Fibroblast of skin of left biceps (primary cell): ENCODE measurements around the gene NTNG2.
A peak's percentile ranks its signal among the peaks of the same experiment; 100 is the strongest.

Source experiments
- DNase-seq, 2 experiments: peaks; one replicate each; pipeline ENCODE4 v3.0.0-alpha.2; 2013; ENCODE audit warnings: low read depth in 2 of 2

Gene NTNG2

DNA sequence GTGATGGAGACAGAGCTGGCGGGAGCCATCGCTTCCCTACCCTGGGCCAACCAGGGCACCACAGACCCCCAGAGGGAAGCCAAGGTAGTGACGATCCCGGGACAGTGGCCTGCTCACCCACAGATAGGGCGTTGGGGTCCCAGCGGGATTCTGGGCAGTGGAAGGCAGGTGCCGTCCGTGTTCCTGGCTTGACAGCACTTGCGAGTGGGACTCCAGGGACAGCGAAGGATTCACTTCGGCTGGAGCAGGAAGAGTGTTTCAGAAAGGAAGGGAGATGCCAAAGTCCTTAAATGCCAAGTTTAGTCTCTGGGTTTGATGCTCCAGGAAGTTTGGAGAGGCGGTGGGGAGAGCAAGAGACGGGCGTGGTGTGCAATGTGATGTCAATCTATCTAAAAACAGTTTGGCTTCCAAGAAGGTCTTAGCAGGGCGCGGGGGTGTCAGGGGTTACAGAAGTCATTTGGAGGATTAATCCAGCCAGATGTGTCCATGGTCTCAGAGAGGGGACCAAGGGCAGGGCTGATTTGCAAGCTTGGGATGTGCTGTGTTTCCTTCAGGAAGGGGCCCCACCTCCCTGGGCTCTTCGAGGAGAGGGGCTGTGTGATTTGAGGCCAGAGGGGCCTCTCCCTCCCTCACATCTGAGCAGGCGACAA, 74.9 kb downstream of the NTNG2 start:
- no peak for DNase-seq

DNA sequence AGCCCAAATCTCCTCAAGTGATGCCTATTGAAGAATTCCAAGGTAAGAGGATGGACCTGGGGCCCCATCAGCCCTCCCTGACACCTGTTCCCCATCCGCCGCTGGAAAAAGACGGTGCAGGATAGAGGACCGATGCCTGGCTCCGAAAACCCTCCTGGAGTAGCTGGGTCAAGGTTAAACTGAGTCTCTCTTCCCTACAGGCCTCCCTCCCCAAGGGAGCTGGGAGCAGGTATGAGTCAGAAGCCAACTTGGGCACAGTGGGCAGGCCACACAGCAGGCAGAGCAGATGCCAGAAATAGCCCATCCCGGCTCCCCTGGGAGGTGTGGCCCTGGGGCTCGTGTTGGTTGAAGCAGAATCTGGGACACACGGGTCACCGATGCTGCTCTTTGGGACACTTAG, 75.6 kb downstream of the NTNG2 start:
- DNase-seq: no peak

DNA sequence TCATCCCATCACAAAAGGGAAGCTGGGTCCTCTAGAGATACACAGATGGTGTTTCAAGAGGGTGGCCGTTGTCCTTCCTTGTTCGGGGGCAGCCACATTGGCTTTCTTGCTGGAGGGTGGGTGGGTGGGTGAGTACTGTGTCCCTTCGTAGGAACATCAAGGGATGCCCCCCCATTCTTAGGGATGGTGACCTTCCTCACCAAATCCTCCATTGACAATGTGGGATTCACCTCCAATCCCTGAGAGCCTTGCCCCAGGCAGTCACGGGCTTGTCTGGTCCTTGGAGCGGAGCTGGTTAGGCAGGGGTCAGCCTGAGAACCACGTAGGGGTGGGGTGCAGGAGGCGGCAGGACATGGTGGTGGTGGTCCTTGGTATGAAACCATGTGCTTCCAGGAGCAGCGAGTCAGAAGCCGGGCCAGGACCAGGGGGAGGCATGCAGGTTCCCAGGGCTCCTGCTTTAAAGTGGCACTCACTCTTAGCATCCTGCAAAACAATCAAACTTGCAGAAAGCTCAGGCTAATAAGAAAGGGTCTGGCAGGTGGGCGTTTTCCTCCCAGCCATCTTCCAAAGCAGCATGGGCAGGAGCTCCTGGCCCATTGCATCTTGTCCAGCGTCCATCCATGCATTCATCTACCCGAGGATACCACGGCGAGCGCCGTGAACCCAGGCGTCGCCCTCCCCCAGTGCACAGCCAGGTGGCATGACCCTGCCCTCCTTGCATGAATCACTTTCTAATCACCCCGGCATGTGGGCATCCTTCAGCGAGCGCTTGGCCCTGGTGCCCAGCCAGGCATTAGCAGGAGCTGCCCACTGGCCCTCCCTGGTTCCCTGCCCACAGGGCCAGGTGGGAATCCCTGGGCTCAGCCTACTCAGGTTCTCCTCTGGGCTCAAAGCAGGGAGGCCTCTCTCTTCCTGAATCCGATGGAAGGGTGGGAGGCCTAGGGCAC, 76.4 kb downstream of the NTNG2 start:
- DNase-seq: no peak

DNA sequence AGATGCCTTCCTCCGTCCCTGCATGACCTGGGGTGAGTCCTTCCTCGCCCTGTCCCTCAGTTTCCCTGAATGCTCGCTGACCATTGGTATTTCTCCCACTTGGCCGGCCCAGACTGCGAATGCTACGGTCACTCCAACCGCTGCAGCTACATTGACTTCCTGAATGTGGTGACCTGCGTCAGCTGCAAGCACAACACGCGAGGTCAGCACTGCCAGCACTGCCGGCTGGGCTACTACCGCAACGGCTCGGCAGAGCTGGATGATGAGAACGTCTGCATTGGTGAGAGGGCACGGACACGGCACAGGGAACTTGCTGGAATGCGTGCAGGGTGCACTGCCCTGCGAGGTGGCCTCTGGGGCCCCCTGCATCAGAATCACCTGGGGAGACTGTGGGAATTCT, 77.1 kb downstream of the NTNG2 start:
- no peak for DNase-seq

DNA sequence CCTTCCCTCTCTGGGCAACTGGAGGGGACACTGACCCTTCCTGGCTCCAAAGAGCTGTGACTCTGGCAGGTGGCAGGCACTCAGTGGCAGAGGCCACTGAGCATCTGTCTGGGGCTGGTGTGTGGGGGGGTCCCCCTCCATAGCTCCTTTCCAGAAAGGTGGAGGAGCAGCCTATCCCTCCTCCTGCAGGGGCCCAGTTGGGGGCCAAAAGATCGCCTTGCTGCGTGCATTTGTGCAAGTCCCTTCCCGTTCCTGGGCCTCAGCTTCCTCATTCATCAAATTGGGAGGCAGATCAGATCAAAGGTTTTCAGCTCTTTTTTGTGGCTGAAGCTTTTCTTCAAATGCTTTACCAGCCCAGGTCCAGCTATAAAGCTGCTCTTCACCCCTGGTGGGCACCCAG, 77.7 kb downstream of the NTNG2 start:
- no peak for DNase-seq

DNA sequence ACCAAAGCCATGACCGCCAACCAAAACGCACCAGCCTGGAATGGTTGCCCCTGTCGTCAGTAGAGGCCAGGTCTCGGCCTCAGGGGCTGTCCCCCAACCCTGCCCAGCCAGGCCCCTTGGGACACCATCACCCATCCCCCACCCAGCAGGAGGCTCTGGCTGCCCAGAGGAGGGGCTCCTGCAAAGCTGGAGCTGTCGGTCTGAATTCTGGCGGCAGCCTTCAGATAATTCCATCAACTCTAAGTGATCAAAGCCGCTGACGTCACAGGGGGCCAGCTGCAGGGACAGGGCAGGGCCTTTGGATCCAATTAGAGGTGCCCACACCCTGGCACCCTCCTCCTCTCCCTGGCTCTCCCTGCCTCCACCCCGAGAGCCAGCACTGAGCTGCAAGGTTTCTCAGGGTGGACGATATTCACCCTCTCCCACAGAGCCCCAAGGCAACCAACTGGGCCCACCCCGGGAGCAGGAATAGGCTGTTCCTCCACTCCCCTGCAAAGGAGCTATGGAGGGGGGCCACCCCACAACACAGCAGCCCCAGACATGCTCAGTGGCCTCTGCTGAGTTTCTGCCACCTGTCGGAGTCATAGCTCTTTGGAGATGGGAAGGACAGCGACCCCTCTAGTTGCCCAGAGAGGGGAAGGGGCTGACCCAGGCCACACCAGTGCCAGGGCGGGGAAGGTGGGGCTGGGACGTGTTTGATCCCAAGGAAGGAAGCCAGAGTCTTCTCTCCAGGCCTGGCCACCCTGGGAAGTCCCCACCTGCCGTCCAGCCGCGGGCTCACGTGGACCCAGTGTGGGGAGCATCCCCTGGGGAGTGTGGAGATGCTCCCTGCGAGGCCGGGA, 78.4 kb downstream of the NTNG2 start:
- no peak for DNase-seq

DNA sequence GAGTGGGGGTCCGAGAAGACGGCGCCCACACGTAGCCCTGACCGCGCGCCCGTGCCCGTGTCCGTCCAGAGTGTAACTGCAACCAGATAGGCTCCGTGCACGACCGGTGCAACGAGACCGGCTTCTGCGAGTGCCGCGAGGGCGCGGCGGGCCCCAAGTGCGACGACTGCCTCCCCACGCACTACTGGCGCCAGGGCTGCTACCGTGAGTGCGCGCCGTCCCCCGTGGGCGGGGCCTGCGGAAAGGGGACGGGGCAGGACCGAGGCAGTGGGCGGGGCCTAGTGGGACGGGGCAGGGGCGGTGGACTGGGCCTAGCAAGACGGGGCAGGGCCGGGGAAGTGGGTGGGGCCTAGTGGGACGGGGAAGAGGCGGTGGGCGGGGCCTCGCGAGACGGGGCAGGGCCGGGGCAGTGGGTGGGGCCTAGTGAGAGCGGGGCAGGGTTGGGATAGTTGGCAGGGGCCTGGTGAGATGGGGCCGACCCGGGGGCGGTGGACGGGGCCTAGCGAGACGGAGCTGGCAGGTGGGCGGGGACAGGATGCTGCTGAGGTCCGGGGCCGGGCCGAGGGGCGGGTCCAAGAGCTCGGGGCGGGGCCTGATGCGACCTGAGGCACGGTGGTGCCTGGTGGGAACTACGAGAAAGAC, 79.1 kb downstream of the NTNG2 start:
- peak; percentile 58 to 59 for DNase-seq

DNA sequence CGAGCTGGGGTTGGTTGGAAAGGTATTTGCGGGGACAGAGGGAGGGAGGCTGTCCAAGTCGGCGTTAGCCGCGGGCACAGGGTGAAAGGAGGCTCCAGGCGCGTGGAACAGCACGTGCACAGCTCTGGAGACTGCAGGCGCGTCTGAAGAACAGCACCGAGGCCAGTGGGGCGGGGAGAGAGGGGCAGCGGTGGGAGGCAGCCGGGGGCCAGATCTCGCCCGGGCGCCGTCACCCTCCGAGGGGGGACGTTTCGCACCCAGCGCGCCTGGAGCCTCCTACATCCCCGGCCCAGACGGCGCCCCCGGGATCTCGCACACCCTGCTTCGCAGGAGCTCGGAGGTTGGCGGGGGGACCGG, 79.6 kb downstream of the NTNG2 start:
- DNase-seq: no peak

DNA sequence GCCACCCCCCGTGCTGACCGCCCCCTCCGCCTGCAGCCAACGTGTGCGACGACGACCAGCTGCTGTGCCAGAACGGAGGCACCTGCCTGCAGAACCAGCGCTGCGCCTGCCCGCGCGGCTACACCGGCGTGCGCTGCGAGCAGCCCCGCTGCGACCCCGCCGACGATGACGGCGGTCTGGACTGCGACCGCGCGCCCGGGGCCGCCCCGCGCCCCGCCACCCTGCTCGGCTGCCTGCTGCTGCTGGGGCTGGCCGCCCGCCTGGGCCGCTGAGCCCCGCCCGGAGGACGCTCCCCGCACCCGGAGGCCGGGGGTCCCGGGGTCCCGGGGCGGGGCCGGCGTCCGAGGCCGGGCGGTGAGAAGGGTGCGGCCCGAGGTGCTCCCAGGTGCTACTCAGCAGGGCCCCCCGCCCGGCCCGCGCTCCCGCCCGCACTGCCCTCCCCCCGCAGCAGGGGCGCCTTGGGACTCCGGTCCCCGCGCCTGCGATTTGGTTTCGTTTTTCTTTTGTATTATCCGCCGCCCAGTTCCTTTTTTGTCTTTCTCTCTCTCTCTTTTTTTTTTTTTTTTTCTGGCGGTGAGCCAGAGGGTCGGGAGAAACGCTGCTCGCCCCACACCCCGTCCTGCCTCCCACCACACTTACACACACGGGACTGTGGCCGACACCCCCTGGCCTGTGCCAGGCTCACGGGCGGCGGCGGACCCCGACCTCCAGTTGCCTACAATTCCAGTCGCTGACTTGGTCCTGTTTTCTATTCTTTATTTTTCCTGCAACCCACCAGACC, 80.2 kb downstream of the NTNG2 start:
- DNase-seq: no peak

DNA sequence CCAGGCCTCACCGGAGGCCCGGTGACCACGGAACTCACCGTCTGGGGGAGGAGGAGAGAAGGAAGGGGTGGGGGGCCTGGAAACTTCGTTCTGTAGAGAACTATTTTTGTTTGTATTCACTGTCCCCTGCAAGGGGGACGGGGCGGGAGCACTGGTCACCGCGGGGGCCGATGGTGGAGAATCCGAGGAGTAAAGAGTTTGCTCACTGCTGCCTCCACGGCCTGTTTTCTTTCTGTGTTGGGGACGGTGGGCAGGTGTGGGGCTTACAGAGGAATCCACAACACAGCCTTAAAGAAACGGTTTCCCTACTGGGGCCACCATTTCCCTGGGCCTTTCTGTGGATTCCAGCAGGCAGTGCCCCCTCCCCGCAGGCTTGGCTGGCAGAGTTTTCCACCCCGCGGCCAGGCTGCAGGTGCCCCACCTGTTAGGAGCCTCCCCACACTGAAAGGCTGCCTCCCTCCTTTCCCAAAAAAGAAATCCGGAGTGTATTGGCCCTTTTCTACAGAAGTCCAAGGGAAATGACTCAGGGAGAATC, 80.8 kb downstream of the NTNG2 start:
- no peak for DNase-seq

DNA sequence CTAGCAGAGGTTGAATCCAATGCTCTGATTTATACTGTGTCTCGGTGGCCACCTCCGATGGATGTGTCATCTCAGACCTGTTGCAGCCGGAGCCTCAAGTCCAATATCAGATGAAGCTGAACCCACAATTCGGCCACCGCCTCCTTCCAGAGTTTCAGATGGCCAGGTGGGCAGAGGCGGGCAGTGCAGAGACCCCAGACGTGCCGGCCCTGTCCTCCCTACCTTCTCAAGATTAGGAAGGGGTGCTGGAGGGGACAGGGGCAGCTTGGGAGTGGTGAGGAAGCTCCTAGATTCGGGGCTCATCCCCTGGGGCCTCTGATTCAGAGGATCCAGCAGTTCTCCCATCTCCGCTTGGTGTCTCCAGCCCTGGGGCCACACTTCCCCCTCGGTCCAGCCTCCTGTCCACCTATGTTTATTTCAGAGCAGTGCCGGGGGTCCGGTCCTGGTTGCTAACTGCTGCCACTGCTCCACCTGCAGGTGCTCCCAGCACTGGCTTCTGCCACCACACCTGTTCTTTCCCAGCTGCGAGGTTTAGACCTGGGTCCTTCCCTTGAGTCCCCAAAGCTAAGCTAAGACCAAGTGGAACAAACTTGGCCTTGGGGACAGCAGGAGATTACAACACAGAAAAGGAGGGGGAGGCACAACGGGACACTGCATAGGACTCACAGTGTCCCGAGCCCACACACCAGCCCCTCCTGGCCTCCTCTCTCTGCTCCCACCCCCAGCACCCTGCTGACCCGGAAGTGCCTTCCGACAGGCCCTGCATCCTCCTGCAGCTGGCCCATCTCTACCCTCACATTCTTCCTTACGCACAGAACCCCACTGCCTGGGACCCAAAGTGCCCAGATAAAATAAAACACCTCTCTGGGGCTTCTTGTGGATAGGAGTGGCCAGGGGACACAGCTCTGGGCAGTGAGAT, 81.6 kb downstream of the NTNG2 start:
- no peak for DNase-seq

DNA sequence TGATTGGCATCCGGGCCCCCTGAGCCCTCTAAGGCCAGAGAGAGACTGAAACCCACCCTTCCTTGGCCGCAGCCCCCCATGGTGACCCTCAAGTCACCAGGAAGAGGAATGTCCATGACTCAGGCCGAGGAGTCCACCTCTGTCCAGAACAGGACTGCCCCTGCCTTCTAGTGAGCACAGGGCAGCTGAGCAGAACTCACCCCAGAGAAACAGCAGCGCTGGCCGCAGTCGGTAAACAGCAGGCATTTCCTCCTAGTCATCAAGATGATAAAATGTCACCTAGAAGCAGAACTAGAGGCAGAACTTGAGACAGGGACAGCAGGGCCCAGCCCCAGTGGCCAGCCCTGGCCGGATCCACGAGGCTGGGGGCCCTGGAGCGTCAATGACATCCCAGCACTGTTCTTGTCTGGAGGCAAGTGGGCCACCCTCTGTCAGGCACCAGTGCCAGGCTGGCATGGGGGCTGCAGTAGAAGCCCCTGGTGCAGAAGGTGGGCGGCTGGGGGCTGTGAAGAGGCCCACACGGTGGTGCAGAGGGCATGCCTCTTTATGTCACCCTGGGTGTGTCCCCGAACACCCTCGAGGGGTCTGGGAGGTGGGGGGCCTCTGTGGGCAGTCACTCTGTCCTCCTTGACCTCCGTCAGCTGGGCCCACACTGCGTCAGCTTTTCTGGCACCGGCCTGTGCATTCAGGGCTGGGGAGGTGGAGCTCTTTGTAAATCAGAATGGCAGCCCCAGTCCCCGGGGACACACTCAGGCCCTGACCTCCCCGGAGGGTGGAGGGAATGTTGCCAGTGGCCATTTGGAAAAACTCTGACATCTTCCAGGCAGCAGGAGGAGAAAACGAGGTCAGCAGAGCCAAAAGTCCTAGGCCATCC, 83.0 kb downstream of the NTNG2 start:
- no peak for DNase-seq

DNA sequence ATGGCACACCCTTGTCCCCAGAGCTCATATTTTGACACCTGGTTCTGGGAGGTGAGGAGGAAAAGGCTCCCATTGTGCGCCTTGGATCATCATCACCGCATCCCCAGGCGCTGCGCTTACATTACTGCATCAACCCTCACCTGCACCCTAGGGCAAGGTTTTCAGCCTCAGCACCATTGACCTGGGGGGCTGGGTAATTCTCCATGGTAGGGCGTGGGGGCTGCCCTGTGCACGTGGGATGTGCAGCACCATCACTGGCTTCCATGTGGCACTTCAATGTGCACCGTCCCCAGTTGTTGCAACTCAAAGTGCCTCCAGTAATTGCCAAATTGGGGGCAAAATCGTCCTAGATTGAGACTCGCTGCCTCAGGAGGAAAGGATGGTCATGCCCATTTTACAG, 83.6 kb downstream of the NTNG2 start:
- DNase-seq: no peak

DNA sequence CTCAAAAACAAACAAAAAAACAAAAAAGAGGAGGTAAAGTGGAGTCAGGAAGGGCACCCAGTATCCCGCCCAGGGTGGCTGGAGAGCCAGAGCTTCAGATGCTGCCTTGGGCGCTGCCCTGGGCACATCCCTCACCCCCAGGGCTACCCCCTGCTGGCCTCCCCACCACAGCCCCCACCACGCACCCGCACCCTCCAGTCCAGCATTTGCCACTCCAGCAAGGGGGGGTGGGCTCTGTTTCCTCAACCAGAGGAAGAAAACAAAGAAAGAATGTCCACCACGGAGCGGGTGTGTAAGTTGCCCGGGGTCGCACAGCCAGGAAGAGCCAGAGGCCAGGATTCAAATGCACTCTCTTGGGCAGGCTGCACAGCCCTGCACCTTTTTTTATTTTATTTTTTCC, 86.1 kb downstream of the NTNG2 start:
- no peak for DNase-seq

DNA sequence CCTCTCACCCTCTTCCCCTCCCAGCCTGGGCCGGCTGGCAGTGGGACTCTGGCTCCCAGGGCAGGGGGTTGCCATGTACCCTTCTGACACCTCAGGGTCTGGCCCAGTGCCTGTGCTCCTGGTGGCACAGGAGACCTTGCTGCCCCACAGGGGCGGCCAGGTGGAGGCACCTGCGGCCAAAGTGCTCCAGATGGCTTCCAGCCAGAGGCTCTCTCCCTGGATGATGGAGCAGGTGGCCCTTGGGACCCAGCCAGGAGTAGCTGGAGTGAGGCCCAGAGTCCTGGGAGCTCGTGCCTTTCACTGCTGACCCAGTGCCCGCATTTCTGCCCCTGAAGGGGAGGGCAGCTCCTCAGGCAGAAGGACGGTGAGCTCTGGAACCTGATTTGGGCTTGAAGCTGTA, 87.3 kb downstream of the NTNG2 start:
- no peak for DNase-seq

DNA sequence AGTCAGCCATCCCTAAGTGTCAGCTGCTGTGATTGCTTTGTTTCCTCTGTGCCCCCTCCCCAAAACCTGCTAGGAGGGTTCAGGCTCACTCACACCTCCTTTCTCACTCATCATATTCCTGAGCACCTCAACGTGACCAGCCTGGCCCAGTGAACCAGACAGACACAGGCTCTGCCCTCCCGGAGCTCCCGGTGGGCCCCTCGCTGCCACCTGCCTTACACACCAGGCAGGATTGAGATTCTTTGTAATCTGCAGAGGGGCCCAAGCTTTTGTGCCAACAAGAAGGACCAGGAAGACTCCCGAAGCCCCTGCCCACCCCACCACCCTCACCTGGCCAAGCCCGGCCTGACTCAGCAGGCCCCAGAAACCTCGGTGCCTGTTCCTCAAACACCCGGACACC, 87.8 kb downstream of the NTNG2 start:
- no peak for DNase-seq

DNA sequence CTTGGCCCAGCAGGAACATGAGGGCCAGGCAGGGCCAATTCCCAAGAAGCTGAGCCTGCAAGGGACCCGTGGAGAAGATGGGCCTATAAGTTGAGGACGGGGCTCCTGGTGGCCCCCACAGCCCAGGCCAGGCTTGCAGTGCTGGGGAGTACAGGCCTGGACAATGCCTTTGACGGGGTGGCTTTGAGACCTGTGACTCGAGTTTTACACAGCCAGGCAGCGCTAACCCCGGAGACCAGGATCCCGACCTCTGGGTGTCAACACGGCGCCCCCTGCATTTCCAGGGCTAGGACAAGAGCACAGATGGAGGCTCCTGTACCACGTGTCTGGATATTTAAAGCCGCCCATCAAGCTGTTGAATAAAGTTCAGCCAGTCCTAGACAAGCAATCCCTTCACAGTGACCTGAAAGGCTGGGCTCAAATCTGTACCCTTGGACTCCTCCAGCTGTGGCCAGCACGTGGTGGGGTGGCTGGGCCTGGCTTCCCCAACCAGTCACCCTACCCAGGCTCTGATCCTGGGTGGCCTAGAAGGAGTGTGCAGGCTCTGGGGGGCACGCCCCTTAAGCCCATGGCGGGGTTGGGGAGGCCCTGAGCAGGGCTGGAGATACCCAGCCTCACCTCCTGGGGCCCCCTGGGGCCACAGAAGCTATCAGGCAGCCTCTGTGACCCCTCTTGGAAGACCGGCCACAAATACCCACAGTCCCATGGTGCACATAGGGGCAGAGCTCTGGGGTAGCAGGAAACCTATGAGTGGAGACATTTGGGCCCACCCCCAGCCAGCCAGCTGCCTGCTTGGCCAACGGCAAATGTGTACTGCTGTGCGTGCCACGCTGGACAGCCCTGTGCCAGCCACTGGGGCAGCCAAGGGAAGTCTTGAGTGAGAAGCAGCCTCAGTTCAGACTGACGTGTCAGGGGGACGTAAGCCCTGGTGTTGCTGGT, 88.7 kb downstream of the NTNG2 start:
- DNase-seq: no peak

DNA sequence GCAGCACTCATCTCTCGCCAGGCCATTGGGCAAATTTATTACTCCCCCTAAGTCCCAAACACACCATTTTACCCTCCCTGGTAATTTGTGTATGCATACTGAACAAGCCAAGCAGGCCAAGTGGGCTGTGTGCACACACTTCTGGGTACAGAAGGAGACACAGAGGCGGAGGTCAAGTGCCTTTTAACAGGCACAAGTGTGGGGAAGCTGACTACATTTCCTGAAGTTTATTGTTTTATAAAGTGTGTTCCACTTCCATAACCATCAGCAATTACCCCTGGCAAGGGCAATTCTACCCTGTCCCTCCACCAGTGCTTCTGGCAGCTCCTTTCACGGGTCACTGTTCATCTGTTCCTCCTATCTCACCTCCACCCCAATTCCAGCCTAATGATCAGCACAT, 99.0 kb downstream of the NTNG2 start:
- no peak for DNase-seq
